ENCODE results near the gene HESX1.

- TF ChIP-seq CTCF (conservative IDR thresholded peaks at IDR 0.05; ENCODE audit: low read depth in 2 of 2), result no peak
- TF ChIP-seq POLR2AphosphoS5 (IDR thresholded peaks at IDR 0.05; ENCODE audit: low read depth), result no peak
- no peak for TF ChIP-seq EZH2 (IDR thresholded peaks at IDR 0.05; ENCODE audit: low read depth, unreplicated experiment)
- no peak for TF ChIP-seq EZH2phosphoT487 (IDR thresholded peaks at IDR 0.05; ENCODE audit: unreplicated experiment)
- TF ChIP-seq JUNB (IDR thresholded peaks at IDR 0.05; ENCODE audit: unreplicated experiment), result no peak
- TF ChIP-seq ETS1 (IDR thresholded peaks at IDR 0.05), result no peak
- TF ChIP-seq ZNF114 (CRISPR knock-in tag; IDR thresholded peaks at IDR 0.05), result no peak
- no peak for TF ChIP-seq ZNF462 (CRISPR knock-in tag; IDR thresholded peaks at IDR 0.05)
- no peak for TF ChIP-seq REST (IDR thresholded peaks at IDR 0.05; ENCODE audit: unreplicated experiment)
- no peak for TF ChIP-seq ZNF331 (CRISPR knock-in tag; IDR thresholded peaks at IDR 0.05; ENCODE audit: low read depth)
- TF ChIP-seq NANOG (IDR thresholded peaks at IDR 0.05; ENCODE audit: borderline replicate concordance), result no peak
Observed at GRCh38 chr3:57151749-57152148, 48.0 kb downstream of the HESX1 start.

Data from GM23338 (cell line).